ENCODE measurements around the gene MAPK10. TPM values are rescaled to one million over a fixed set of nuclear protein-coding genes. Genes with fewer than 3 reads are reported as not detected.

The MAPK10 gene
- total and polyA plus RNA-seq, 2 donors (not counting 3 experiments of a cell fraction or from before 2014, with no cell fraction given) = 0.17 TPM; not detected in 1

- H2AFZ ChIP-seq (ENCODE audit: low read depth, low read length) = no peak overlapping the region
- ChIA-PET POLR2A (no interaction called here), CTCF (no interaction called here)
- H3K36me3 ChIP-seq (ENCODE audit: control insufficient read depth in 2 of 2, extremely low read depth in 1 of 2, insufficient read depth in 2 of 2, low read length in 2 of 2) = no peaks in the 10 kb centered on the region
- DNase-seq (ENCODE audit: low read depth, low spot score) (peak; percentile 48), FAIRE-seq (peak; percentile 24)
- intact Hi-C loops (cut with micrococcal nuclease) = no loop called here
- H3K27ac ChIP-seq (ENCODE audit: insufficient read depth, low read depth, low read length) = no peak overlapping the region
- BruUV-seq (replicated peaks) = no TSS peak
- dilution Hi-C loops (cut with MboI; ENCODE audit: extremely low pct_ligation_motif_present, low sequenced_read_pairs) = no loop called here
- no peak overlapping the region for H3K4me2 ChIP-seq (ENCODE audit: insufficient read depth, low read length)
- TF ChIP-seq MYC (IDR thresholded peaks at IDR 0.05; ENCODE audit: low read depth, low read length) (no peak), EZH2 (IDR thresholded peaks at IDR 0.05; ENCODE audit: borderline replicate concordance, low read depth, low read length, severe bottlenecking) (no peak), FOS (IDR thresholded peaks at IDR 0.05; ENCODE audit: borderline replicate concordance, insufficient read depth, low read length) (peak; percentile 28), MAX (IDR thresholded peaks at IDR 0.05; ENCODE audit: insufficient read depth, insufficient read length) (no peak), POLR2A (IDR thresholded peaks at IDR 0.05; ENCODE audit: low read depth, low read length) (no peak)
- no peaks in the 10 kb centered on the region for H3K9me3 ChIP-seq (replicated peaks; ENCODE audit: control insufficient read depth, insufficient read depth, low read length)
- H4K20me1 ChIP-seq (replicated peaks; ENCODE audit: control insufficient read depth, extremely low read depth, insufficient read depth, low read length) = no peaks in the 10 kb centered on the region
- H3K79me2 ChIP-seq (ENCODE audit: control insufficient read depth, insufficient read depth, low read length) = no peaks in the 10 kb centered on the region
- peaks cover 7% of the 10 kb centered on the region for H3K4me1 ChIP-seq (ENCODE audit: control insufficient read depth, extremely low read depth, insufficient read depth, low read length)
- H3K9me1 ChIP-seq (replicated peaks; ENCODE audit: control insufficient read depth, extremely low read depth, insufficient read depth, low read length) = no peaks in the 10 kb centered on the region
- H3K9ac ChIP-seq (replicated peaks; ENCODE audit: extremely low read depth, insufficient read depth, low read length) = no peak overlapping the region
- H3K27me3 ChIP-seq (ENCODE audit: control insufficient read depth in 2 of 2, insufficient read depth in 2 of 2, low read length in 2 of 2) = no peaks in the 10 kb centered on the region
- no peak overlapping the region for H3K4me3 ChIP-seq (replicated peaks in 1 of 3; ENCODE audit: insufficient read depth in 1 of 3, low read depth in 1 of 3, low read length in 3 of 3)
Measured at GRCh38 chr4:86055898-86056297, 304.0 kb downstream of the MAPK10 start.

- ChIA-PET POLR2A (no interaction called here), CTCF (interaction anchor here (0.9 to 1.1 kb wide), 2 partner anchors 10 to 30 kb away, joined by 3 read pairs; no protein-coding TSS in a partner anchor)
- no peaks in the 10 kb centered on the region for H3K9me3 ChIP-seq (replicated peaks; ENCODE audit: control insufficient read depth, insufficient read depth, low read length)
- no TSS peak for BruUV-seq (replicated peaks)
- no peak overlapping the region for H3K4me2 ChIP-seq (ENCODE audit: insufficient read depth, low read length)
- intact Hi-C loops (cut with micrococcal nuclease) = no loop called here
- no peak overlapping the region for H3K4me3 ChIP-seq (replicated peaks in 1 of 3; ENCODE audit: insufficient read depth in 1 of 3, low read depth in 1 of 3, low read length in 3 of 3)
- H3K4me1 ChIP-seq (ENCODE audit: control insufficient read depth, extremely low read depth, insufficient read depth, low read length) = peaks cover 7% of the 10 kb centered on the region
- FAIRE-seq (no peak), DNase-seq (ENCODE audit: low read depth, low spot score) (no peak)
- no peak overlapping the region for H3K27ac ChIP-seq (ENCODE audit: insufficient read depth, low read depth, low read length)
- H3K36me3 ChIP-seq (ENCODE audit: control insufficient read depth in 2 of 2, extremely low read depth in 1 of 2, insufficient read depth in 2 of 2, low read length in 2 of 2) = no peaks in the 10 kb centered on the region
- H3K9ac ChIP-seq (replicated peaks; ENCODE audit: extremely low read depth, insufficient read depth, low read length) = no peak overlapping the region
- no peak overlapping the region for H2AFZ ChIP-seq (ENCODE audit: low read depth, low read length)
- dilution Hi-C loops (cut with MboI; ENCODE audit: extremely low pct_ligation_motif_present, low sequenced_read_pairs) = no loop called here
- no peaks in the 10 kb centered on the region for H3K9me1 ChIP-seq (replicated peaks; ENCODE audit: control insufficient read depth, extremely low read depth, insufficient read depth, low read length)
- H3K27me3 ChIP-seq (ENCODE audit: control insufficient read depth in 2 of 2, insufficient read depth in 2 of 2, low read length in 2 of 2) = no peaks in the 10 kb centered on the region
- H3K79me2 ChIP-seq (ENCODE audit: control insufficient read depth, insufficient read depth, low read length) = no peaks in the 10 kb centered on the region
- no peaks in the 10 kb centered on the region for H4K20me1 ChIP-seq (replicated peaks; ENCODE audit: control insufficient read depth, extremely low read depth, insufficient read depth, low read length)
- TF ChIP-seq MAX (IDR thresholded peaks at IDR 0.05; ENCODE audit: insufficient read depth, insufficient read length) (no peak), GATA2 (IDR thresholded peaks at IDR 0.05; ENCODE audit: insufficient read depth, insufficient read length, low read depth, low read length) (no peak), MYC (IDR thresholded peaks at IDR 0.05; ENCODE audit: low read depth, low read length) (no peak), EZH2 (IDR thresholded peaks at IDR 0.05; ENCODE audit: borderline replicate concordance, low read depth, low read length, severe bottlenecking) (no peak), CTCF (IDR thresholded peaks at IDR 0.05; ENCODE audit: extremely low read depth in 1 of 2, insufficient read depth in 1 of 2, low read depth in 1 of 2, low read length in 2 of 2) (no peak), JUN (IDR thresholded peaks at IDR 0.05; ENCODE audit: borderline replicate concordance, insufficient read depth, insufficient read length, low read depth) (no peak), POLR2AphosphoS5 (IDR thresholded peaks at IDR 0.05; ENCODE audit: insufficient read depth, low read depth, low read length) (no peak), FOS (IDR thresholded peaks at IDR 0.05; ENCODE audit: borderline replicate concordance, insufficient read depth, low read length) (no peak), POLR2A (IDR thresholded peaks at IDR 0.05; ENCODE audit: low read depth, low read length) (no peak)
Measured at GRCh38 chr4:86054286-86055032, 305.4 kb downstream of the MAPK10 start.

Measured in endothelial cell of umbilical vein (primary cell).